GM23338 (cell line): ENCODE data around the gene RGCC. TPM values are rescaled to one million over a fixed set of nuclear protein-coding genes. Genes with fewer than 3 reads are reported as not detected.

ENCODE experiments used
- ATAC-seq: fragments of 200-7000 bp; cut with Tn5 transposase; 3 replicates; pipeline ENCODE4 v1.9.1; 2020
- DNase-seq: peaks from one replicate; pipeline ENCODE4 v3.0.0-alpha.2; 2015; ENCODE audit warnings: low spot score
- H2AFZ ChIP-seq: fragments of 200-600 bp; sonication (generic); 2 replicates; pipeline ENCODE4 v1.8.0; 2016; ENCODE audit warnings: antibody characterized with exemption, mild to moderate bottlenecking, moderate library complexity
- H3F3A ChIP-seq: fragments of 200-600 bp; sonication (generic); replicated peaks from 2 replicates; pipeline ENCODE4 v1.8.0; 2017; ENCODE audit warnings: antibody characterized with exemption, mixed run types, low read depth
- H3K27ac ChIP-seq: fragments of 200-600 bp; sonication (generic); 2 replicates; pipeline ENCODE4 v1.6.1; 2016; ENCODE audit warnings: low read depth
- H3K27me3 ChIP-seq: fragments of 200-600 bp; sonication (generic); 2 replicates; pipeline ENCODE4 v1.8.0; 2016; ENCODE audit warnings: mild to moderate bottlenecking, mixed run types, moderate library complexity; ENCODE audit not compliant: insufficient read depth
- H3K36me3 ChIP-seq: fragments of 200-600 bp; sonication (generic); 2 replicates; pipeline ENCODE4 v1.8.0; 2016; ENCODE audit warnings: mild to moderate bottlenecking; ENCODE audit not compliant: insufficient read depth
- H3K4me1 ChIP-seq: fragments of 200-600 bp; sonication (generic); 2 replicates; pipeline ENCODE4 v1.8.0; 2016; ENCODE audit warnings: mild to moderate bottlenecking, moderate library complexity; ENCODE audit not compliant: insufficient read depth
- H3K4me2 ChIP-seq: fragments of 200-600 bp; sonication (generic); 2 replicates; pipeline ENCODE4 v1.7.1; 2017; ENCODE audit warnings: mixed run types
- H3K4me3 ChIP-seq: fragments of 200-600 bp; sonication (generic); 2 replicates; pipeline ENCODE4 v1.6.1; 2016; ENCODE audit warnings: mixed run types
- H3K79me2 ChIP-seq: fragments of 200-600 bp; sonication (generic); replicated peaks from 2 replicates; pipeline ENCODE4 v1.8.0; 2017; ENCODE audit warnings: mild to moderate bottlenecking; ENCODE audit not compliant: insufficient read depth
- H3K9me2 ChIP-seq: fragments of 200-600 bp; sonication (generic); 2 replicates; pipeline ENCODE4 v1.8.0; 2017; ENCODE audit not compliant: insufficient read depth
- H4K20me1 ChIP-seq: fragments of 200-600 bp; sonication (generic); replicated peaks from 2 replicates; pipeline ENCODE4 v1.8.0; 2017; ENCODE audit warnings: mild to moderate bottlenecking; ENCODE audit not compliant: insufficient read depth
- H3K27ac Mint-ChIP-seq: 2 replicates; pipeline ENCODE4 v1.8.0; 2020; ENCODE audit warnings: inconsistent platforms, mild to moderate bottlenecking, moderate library complexity, mixed read lengths
- H3K27me3 Mint-ChIP-seq: 3 replicates; pipeline ENCODE4 v1.8.0; 2022; ENCODE audit warnings: low read depth, mild to moderate bottlenecking, moderate library complexity, mixed read lengths, inconsistent platforms; ENCODE audit not compliant: insufficient read depth, poor library complexity
- H3K36me3 Mint-ChIP-seq: 3 replicates; pipeline ENCODE4 v1.8.0; 2021; ENCODE audit warnings: low read depth, mild to moderate bottlenecking, inconsistent platforms, moderate library complexity, mixed read lengths
- H3K4me1 Mint-ChIP-seq: 3 replicates; pipeline ENCODE4 v1.8.0; 2020; ENCODE audit warnings: mild to moderate bottlenecking, inconsistent platforms, mixed read lengths
- H3K4me3 Mint-ChIP-seq: 3 replicates; pipeline ENCODE4 v1.8.0; 2021; ENCODE audit warnings: moderate library complexity, mild to moderate bottlenecking, inconsistent platforms, mixed read lengths
- H3K9me3 Mint-ChIP-seq: 3 replicates; pipeline ENCODE4 v1.8.0; 2020; ENCODE audit warnings: moderate library complexity, mild to moderate bottlenecking, inconsistent platforms, mixed read lengths
- CREB1 ChIP-seq: fragments of 250-450 bp; sonication (Bioruptor Pico); IDR thresholded peaks from 2 replicates; pipeline ENCODE4 v1.5.0; 2020; ENCODE audit warnings: low read depth, mild to moderate bottlenecking, moderate library complexity
- ETS1 ChIP-seq: IDR thresholded peaks from 2 replicates; pipeline ENCODE4 v1.6.1; 2016; ENCODE audit warnings: antibody characterized with exemption
- EZH2phosphoT487 ChIP-seq: fragments of 200-600 bp; sonication (generic); IDR thresholded peaks from one replicate; pipeline ENCODE4 v1.8.1; 2018; ENCODE audit warnings: antibody characterized with exemption; ENCODE audit not compliant: unreplicated experiment
- JUNB ChIP-seq: IDR thresholded peaks from one replicate; pipeline ENCODE4 v1.6.1; 2016; ENCODE audit warnings: antibody characterized with exemption; ENCODE audit not compliant: unreplicated experiment
- NANOG ChIP-seq: IDR thresholded peaks from 2 replicates; pipeline ENCODE4 v1.6.1; 2016; ENCODE audit warnings: antibody characterized with exemption, borderline replicate concordance
- POLR2AphosphoS5 ChIP-seq: IDR thresholded peaks from 2 replicates; pipeline ENCODE4 v1.6.1; 2016; ENCODE audit warnings: antibody characterized with exemption, low read depth
- STAT1 ChIP-seq: IDR thresholded peaks from one replicate; pipeline ENCODE4 v1.6.1; 2016; ENCODE audit warnings: antibody characterized with exemption; ENCODE audit not compliant: unreplicated experiment
- ZNF114 ChIP-seq: fragments of 250-450 bp; sonication (Bioruptor Pico); IDR thresholded peaks from 2 replicates; pipeline ENCODE4 v1.5.0; 2020; ENCODE audit warnings: mild to moderate bottlenecking, moderate library complexity
- ZNF331 ChIP-seq: fragments of 250-450 bp; sonication (Bioruptor Pico); IDR thresholded peaks from 2 replicates; pipeline ENCODE4 v1.5.0; 2020; ENCODE audit warnings: low read depth, mild to moderate bottlenecking, moderate library complexity
- polyA plus RNA-seq: library from polyadenylated mRNA; unstranded; fragments of >200 nt; fragmentation: Nextera tagmentation; extraction: Ambion mirVana; gene quantifications from 2 replicates; pipeline ENCODE4 v1.2.1, GENCODE V29; 2016
- total RNA-seq: library from RNA; depleted of rRNA; stranded (reverse); fragments of >200 nt; shearing (Covaris generic); gene quantifications from 2 replicates; pipeline ENCODE4 v1.2.3, GENCODE V29; 2014
- TF ChIP-seq, protein P1 (sequence below), 2 experiments: fragments of 200-600 bp in 1 of 2; sonication (generic) in 1 of 2; conservative IDR thresholded peaks; 2 replicates each; pipeline versions ENCODE4 v1.5.1 to v1.6.1; 2016 to 2017; ENCODE audit warnings: antibody characterized with exemption in 2 of 2, low read depth in 2 of 2, mild to moderate bottlenecking in 2 of 2, moderate library complexity in 1 of 2

The RGCC gene
- total and polyA plus RNA-seq, 2 experiments from 2014 or later, result 0.65 to 0.66 TPM

DNA sequence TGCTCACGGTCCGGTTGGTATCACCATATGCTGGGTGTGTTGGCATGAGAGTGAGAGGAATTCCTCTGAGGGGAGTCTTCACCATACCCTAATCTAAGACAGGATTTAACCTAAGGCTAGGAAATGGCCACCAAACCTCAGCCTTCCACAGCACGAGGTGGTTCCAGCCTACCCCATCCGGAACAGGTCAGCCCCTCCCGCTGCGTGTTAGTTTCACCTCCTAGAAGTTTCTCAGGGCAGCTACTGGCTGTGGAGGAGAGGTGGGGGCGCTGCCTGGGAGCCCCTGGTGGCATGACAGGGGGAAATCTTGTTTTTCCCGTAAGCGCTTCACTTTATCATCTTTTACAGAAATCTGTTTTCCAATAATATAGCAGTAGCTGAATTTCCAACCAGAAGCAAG is 55.1 kb downstream of the RGCC start:
- Histone ChIP-seq H3K36me3 (no peaks in the 10 kb centered on the region), H2AFZ (peak overlapping the region; percentile 87), H3K4me1 (no peaks in the 10 kb centered on the region), H3F3A (no peaks in the 10 kb centered on the region), H3K9me2 (0 out of 2 replicates have a peak, but pooled peaks cover 7% of the 10 kb centered on the region), H3K79me2 (no peaks in the 10 kb centered on the region), H4K20me1 (no peaks in the 10 kb centered on the region), H3K4me2 (no peak overlapping the region), H3K27me3 (no peaks in the 10 kb centered on the region), H3K27ac (no peak overlapping the region), H3K4me3 (no peak overlapping the region)
- H3K27ac Mint-ChIP-seq, result no peak overlapping the region
- peak; percentile 19 for DNase-seq
- H3K36me3 Mint-ChIP-seq, result no peaks in the 10 kb centered on the region; the same call in 2 of the 3 replicates
- no peaks in the 10 kb centered on the region; the same call in 2 of the 3 replicates for H3K4me1 Mint-ChIP-seq
- H3K4me3 Mint-ChIP-seq, result no peak overlapping the region
- H3K9me3 Mint-ChIP-seq, result no peaks in the 10 kb centered on the region; the same call in 2 of the 3 replicates
- H3K27me3 Mint-ChIP-seq, result peaks cover 2% of the 10 kb centered on the region
- no peak for TF ChIP-seq EZH2phosphoT487
- no peak for TF ChIP-seq ZNF331
- TF ChIP-seq JUNB, result no peak
- ATAC-seq, result peak; percentile 46; the same call in 2 of the 3 replicates

DNA sequence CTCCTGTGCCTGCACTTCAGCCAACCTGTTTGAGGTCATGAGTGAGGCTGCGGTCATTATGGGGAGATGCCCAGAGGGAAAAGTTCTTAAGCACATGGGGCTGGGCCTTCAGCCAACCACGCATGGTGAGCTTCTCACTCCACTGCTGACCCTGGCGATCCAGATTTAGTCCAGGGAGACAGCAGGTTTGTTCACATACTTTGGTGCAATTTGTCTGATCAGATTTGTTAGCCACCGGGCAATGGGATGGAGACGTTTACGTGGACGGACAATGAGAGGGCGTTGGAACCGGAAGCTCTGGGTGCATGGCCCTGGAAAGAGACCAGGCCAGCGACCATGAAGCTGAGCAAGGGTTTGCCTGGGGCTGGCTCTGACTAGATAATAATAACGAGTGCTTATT is 56.2 kb downstream of the RGCC start:
- Histone ChIP-seq H3K27me3 (no peaks in the 10 kb centered on the region), H3K27ac (no peak overlapping the region), H3K4me3 (no peak overlapping the region), H3K9me2 (peaks cover 16% of the 10 kb centered on the region; the same call in 1 of the 2 replicates), H3K4me1 (no peaks in the 10 kb centered on the region), H3F3A (no peaks in the 10 kb centered on the region), H3K4me2 (no peak overlapping the region), H3K79me2 (no peaks in the 10 kb centered on the region), H4K20me1 (no peaks in the 10 kb centered on the region), H2AFZ (no peak overlapping the region), H3K36me3 (no peaks in the 10 kb centered on the region)
- ATAC-seq (no peak), DNase-seq (no peak)
- no peaks in the 10 kb centered on the region; the same call in 2 of the 3 replicates for H3K4me1 Mint-ChIP-seq
- H3K27ac Mint-ChIP-seq, result no peak overlapping the region
- TF ChIP-seq, protein P1, sequence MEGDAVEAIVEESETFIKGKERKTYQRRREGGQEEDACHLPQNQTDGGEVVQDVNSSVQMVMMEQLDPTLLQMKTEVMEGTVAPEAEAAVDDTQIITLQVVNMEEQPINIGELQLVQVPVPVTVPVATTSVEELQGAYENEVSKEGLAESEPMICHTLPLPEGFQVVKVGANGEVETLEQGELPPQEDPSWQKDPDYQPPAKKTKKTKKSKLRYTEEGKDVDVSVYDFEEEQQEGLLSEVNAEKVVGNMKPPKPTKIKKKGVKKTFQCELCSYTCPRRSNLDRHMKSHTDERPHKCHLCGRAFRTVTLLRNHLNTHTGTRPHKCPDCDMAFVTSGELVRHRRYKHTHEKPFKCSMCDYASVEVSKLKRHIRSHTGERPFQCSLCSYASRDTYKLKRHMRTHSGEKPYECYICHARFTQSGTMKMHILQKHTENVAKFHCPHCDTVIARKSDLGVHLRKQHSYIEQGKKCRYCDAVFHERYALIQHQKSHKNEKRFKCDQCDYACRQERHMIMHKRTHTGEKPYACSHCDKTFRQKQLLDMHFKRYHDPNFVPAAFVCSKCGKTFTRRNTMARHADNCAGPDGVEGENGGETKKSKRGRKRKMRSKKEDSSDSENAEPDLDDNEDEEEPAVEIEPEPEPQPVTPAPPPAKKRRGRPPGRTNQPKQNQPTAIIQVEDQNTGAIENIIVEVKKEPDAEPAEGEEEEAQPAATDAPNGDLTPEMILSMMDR (conservative IDR thresholded peaks at IDR 0.05; ENCODE audit: low read depth in 2 of 2), result no peak
- TF ChIP-seq STAT1 (no peak), EZH2phosphoT487 (no peak), ZNF114 (CRISPR knock-in tag) (no peak), POLR2AphosphoS5 (no peak), CREB1 (CRISPR knock-in tag) (no peak)
- no peak overlapping the region for H3K4me3 Mint-ChIP-seq
- H3K9me3 Mint-ChIP-seq, result peaks cover 2% of the 10 kb centered on the region; the same call in 2 of the 3 replicates
- H3K27me3 Mint-ChIP-seq, result peaks cover 2% of the 10 kb centered on the region
- H3K36me3 Mint-ChIP-seq, result no peaks in the 10 kb centered on the region; the same call in 2 of the 3 replicates

DNA sequence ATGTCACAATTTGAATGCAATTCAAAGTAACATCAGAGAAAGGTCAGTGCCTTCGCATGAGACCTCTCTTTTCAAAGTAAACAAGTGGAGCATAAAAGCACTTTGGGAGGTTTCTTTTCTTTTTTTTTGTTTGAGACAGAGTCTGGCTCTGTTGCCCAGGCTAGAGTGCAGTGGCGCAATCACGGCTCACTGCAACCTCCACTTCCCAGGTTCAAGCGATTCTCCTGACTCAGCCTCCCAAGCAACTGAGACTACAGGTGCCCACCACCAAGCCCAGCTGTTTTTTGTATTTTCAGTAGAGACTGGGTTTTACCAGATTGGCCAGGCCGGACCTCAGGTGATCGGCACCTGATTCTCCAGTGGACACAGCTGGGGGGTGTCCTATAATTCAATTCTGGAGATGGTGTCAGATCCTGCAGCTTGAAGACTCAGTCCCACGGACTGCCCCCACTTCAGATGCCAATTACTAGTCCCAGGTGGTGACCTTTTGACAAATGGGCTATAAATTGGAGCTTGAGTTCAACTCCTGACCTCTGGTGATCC is 57.6 kb downstream of the RGCC start:
- Mint-ChIP-seq H3K4me1 (no peaks in the 10 kb centered on the region; the same call in 2 of the 3 replicates), H3K9me3 (peaks cover 2% of the 10 kb centered on the region; the same call in 2 of the 3 replicates), H3K36me3 (no peaks in the 10 kb centered on the region; the same call in 2 of the 3 replicates), H3K4me3 (no peak overlapping the region), H3K27ac (no peak overlapping the region), H3K27me3 (peaks cover 4% of the 10 kb centered on the region)
- Histone ChIP-seq H3K4me2 (no peak overlapping the region), H3K4me1 (no peaks in the 10 kb centered on the region), H4K20me1 (no peaks in the 10 kb centered on the region), H3K27me3 (no peaks in the 10 kb centered on the region), H3F3A (no peaks in the 10 kb centered on the region), H3K9me2 (peaks cover 24% of the 10 kb centered on the region), H3K4me3 (no peak overlapping the region), H3K36me3 (no peaks in the 10 kb centered on the region), H2AFZ (no peak overlapping the region), H3K79me2 (no peaks in the 10 kb centered on the region), H3K27ac (no peak overlapping the region)
- ATAC-seq (no peak), DNase-seq (no peak)
- TF ChIP-seq NANOG, result no peak
- TF ChIP-seq ETS1, result no peak
